HEK293 (cell line): Measurements from ENCODE around the gene HDHD2.
A peak's percentile ranks its signal among the peaks of the same experiment; 100 is the strongest.
"Not testable (repeated sequence)": the region's sequence is repeated elsewhere in the genome, so short reads cannot be mapped to it uniquely, and the experiment has no call there.

Source experiments
- CTCF ChIA-PET: fragments of 350-600 bp; formaldehyde crosslinking; extraction: SDS; loops from one replicate; lab custom pipeline; 2021; ENCODE audit warnings: antibody characterized with exemption; lab: Yijun Ruan, JAX
- POLR2A ChIA-PET: fragments of 300-600 bp; formaldehyde crosslinking; extraction: SDS; loops from one replicate; lab custom pipeline; 2020; ENCODE audit warnings: antibody characterized with exemption, inconsistent platforms; lab: Yijun Ruan, JAX
- H3K27ac ChIP-seq: fragments of 200-500 bp; sonication (Bioruptor generic); 2 replicates; pipeline ENCODE4 v1.5.1; 2014; ENCODE audit warnings: low read depth, low read length, control low read depth, inconsistent platforms; ENCODE audit errors: extremely low read depth
- H3K36me3 ChIP-seq, 2 experiments: fragments of 200-500 bp in 1 of 2; sonication (Bioruptor generic) in 1 of 2; 1 replicate in 1 of 2; 2 replicates in 1 of 2; pipeline ENCODE4 v1.5.1; 2014 to 2017; ENCODE audit warnings: inconsistent platforms in 2 of 2, low read length in 2 of 2; ENCODE audit not compliant: control insufficient read depth in 2 of 2, insufficient read depth in 1 of 2
- H3K4me1 ChIP-seq: fragments of 200-500 bp; sonication (Bioruptor generic); 2 replicates; pipeline ENCODE4 v1.5.1; 2014; ENCODE audit warnings: mild to moderate bottlenecking, low read length, inconsistent platforms; ENCODE audit not compliant: control insufficient read depth, insufficient read depth
- H3K4me3 ChIP-seq: 2 replicates; pipeline ENCODE4 v1.5.1; 2011; ENCODE audit warnings: low read depth, mild to moderate bottlenecking, control low read depth, low read length, moderate library complexity
- H3K9me3 ChIP-seq: fragments of 200-500 bp; sonication (Bioruptor generic); 2 replicates; pipeline ENCODE4 v1.5.1; 2014; ENCODE audit warnings: low read depth, low read length, inconsistent platforms; ENCODE audit not compliant: control insufficient read depth, insufficient read depth
- FEZF1 ChIP-seq: fragments of 450-650 bp; formaldehyde crosslinking; IDR thresholded peaks from 2 replicates; pipeline ENCODE4 v1.5.1; 2016; ENCODE audit warnings: missing biosample characterization, missing genetic modification characterization
- HIC1 ChIP-seq: fragments of 450-650 bp; formaldehyde crosslinking; IDR thresholded peaks from 2 replicates; pipeline ENCODE4 v1.5.1; 2016; ENCODE audit warnings: missing biosample characterization, missing genetic modification characterization
- KLF10 ChIP-seq: fragments of 450-650 bp; IDR thresholded peaks from 2 replicates; pipeline ENCODE4 v1.5.1; 2018; ENCODE audit warnings: missing biosample characterization, mild to moderate bottlenecking, missing genetic modification characterization
- MZF1 ChIP-seq: fragments of 450-650 bp; formaldehyde crosslinking; IDR thresholded peaks from 2 replicates; pipeline ENCODE4 v1.5.1; 2017; ENCODE audit warnings: missing biosample characterization, missing genetic modification characterization, borderline replicate concordance
- PATZ1 ChIP-seq: fragments of 450-650 bp; formaldehyde crosslinking; IDR thresholded peaks from 2 replicates; pipeline ENCODE4 v1.5.1; 2016; ENCODE audit warnings: missing biosample characterization, missing genetic modification characterization
- PRDM1 ChIP-seq: fragments of 450-650 bp; formaldehyde crosslinking; IDR thresholded peaks from 2 replicates; pipeline ENCODE4; 2016; ENCODE audit warnings: missing biosample characterization, missing genetic modification characterization
- PRDM4 ChIP-seq: fragments of 450-650 bp; formaldehyde crosslinking; IDR thresholded peaks from 2 replicates; pipeline ENCODE4 v1.5.1; 2017; ENCODE audit warnings: missing biosample characterization, missing genetic modification characterization
- REPIN1 ChIP-seq: fragments of 450-650 bp; formaldehyde crosslinking; IDR thresholded peaks from 2 replicates; pipeline ENCODE4 v1.5.1; 2017; ENCODE audit warnings: missing biosample characterization, missing genetic modification characterization, low read depth
- SP3 ChIP-seq: fragments of 450-650 bp; formaldehyde crosslinking; IDR thresholded peaks from 2 replicates; pipeline ENCODE4 v1.5.1; 2016; ENCODE audit warnings: missing biosample characterization, missing genetic modification characterization
- SP7 ChIP-seq: fragments of 450-650 bp; formaldehyde crosslinking; IDR thresholded peaks from 2 replicates; pipeline ENCODE4 v1.5.1; 2016; ENCODE audit warnings: missing biosample characterization, missing genetic modification characterization
- WT1 ChIP-seq: fragments of 450-650 bp; formaldehyde crosslinking; IDR thresholded peaks from 2 replicates; pipeline ENCODE4 v1.5.1; 2016; ENCODE audit warnings: missing biosample characterization, missing genetic modification characterization
- ZBTB49 ChIP-seq: fragments of 450-650 bp; formaldehyde crosslinking; IDR thresholded peaks from 2 replicates; pipeline ENCODE4 v1.5.1; 2016; ENCODE audit warnings: missing biosample characterization, missing genetic modification characterization, low read depth
- ZNF133 ChIP-seq: fragments of 450-650 bp; formaldehyde crosslinking; IDR thresholded peaks from 2 replicates; pipeline ENCODE4 v1.5.1; 2016; ENCODE audit warnings: missing biosample characterization, missing genetic modification characterization
- ZNF138 ChIP-seq: fragments of 450-650 bp; formaldehyde crosslinking; IDR thresholded peaks from 2 replicates; pipeline ENCODE4 v1.5.1; 2016; ENCODE audit warnings: missing biosample characterization, missing genetic modification characterization, borderline replicate concordance
- ZNF23 ChIP-seq: fragments of 450-650 bp; formaldehyde crosslinking; IDR thresholded peaks from 2 replicates; pipeline ENCODE4 v1.5.1; 2016; ENCODE audit warnings: missing biosample characterization, missing genetic modification characterization, borderline replicate concordance
- ZNF292 ChIP-seq: fragments of 450-650 bp; formaldehyde crosslinking; IDR thresholded peaks from 2 replicates; pipeline ENCODE4 v1.5.1; 2016; ENCODE audit warnings: low read depth, missing biosample characterization, missing genetic modification characterization, borderline replicate concordance
- ZNF324 ChIP-seq: fragments of 450-650 bp; formaldehyde crosslinking; IDR thresholded peaks from 2 replicates; pipeline ENCODE4 v1.5.1; 2016; ENCODE audit warnings: missing biosample characterization, missing genetic modification characterization
- ZNF37A ChIP-seq: fragments of 450-650 bp; IDR thresholded peaks from 2 replicates; pipeline ENCODE4 v1.5.1; 2018; ENCODE audit warnings: missing biosample characterization, missing genetic modification characterization
- ZNF48 ChIP-seq: fragments of 450-650 bp; formaldehyde crosslinking; IDR thresholded peaks from 2 replicates; pipeline ENCODE4 v1.5.1; 2016; ENCODE audit warnings: missing biosample characterization, missing genetic modification characterization
- ZNF514 ChIP-seq: fragments of 450-650 bp; formaldehyde crosslinking; IDR thresholded peaks from 2 replicates; pipeline ENCODE4 v1.5.1; 2016; ENCODE audit warnings: missing biosample characterization, missing genetic modification characterization
- ZNF544 ChIP-seq: fragments of 450-650 bp; formaldehyde crosslinking; IDR thresholded peaks from 2 replicates; pipeline ENCODE4 v1.5.0; 2017; ENCODE audit warnings: missing biosample characterization, missing genetic modification characterization
- ZNF555 ChIP-seq: fragments of 450-650 bp; formaldehyde crosslinking; conservative IDR thresholded peaks from 2 replicates; pipeline ENCODE4 v1.5.1; 2017; ENCODE audit warnings: missing biosample characterization, mild to moderate bottlenecking, missing genetic modification characterization, inconsistent platforms
- ZNF658 ChIP-seq: fragments of 450-650 bp; formaldehyde crosslinking; IDR thresholded peaks from 2 replicates; pipeline ENCODE4; 2016; ENCODE audit warnings: missing biosample characterization, missing genetic modification characterization
- ZNF704 ChIP-seq: fragments of 450-650 bp; formaldehyde crosslinking; IDR thresholded peaks from 2 replicates; pipeline ENCODE4 v1.5.1; 2016; ENCODE audit warnings: missing biosample characterization, missing genetic modification characterization
- ZNF776 ChIP-seq: fragments of 450-650 bp; formaldehyde crosslinking; IDR thresholded peaks from 2 replicates; pipeline ENCODE4 v1.5.0; 2017; ENCODE audit warnings: missing biosample characterization, missing genetic modification characterization, borderline replicate concordance
- ZNF785 ChIP-seq: fragments of 450-650 bp; formaldehyde crosslinking; IDR thresholded peaks from 2 replicates; pipeline ENCODE4 v1.5.1; 2016; ENCODE audit warnings: missing biosample characterization, missing genetic modification characterization
- ZXDB ChIP-seq: fragments of 450-650 bp; formaldehyde crosslinking; IDR thresholded peaks from 2 replicates; pipeline ENCODE4 v1.5.1; 2016; ENCODE audit warnings: missing biosample characterization, missing genetic modification characterization

HDHD2 gene

GRCh38 chr18:47160256-47160655 is 10.0 kb upstream of the HDHD2 start:
- TF ChIP-seq ZNF658 (tag by site-specific recombination): no peak
- TF ChIP-seq PRDM1: no peak
- TF ChIP-seq ZNF776 (tag by site-specific recombination): no peak
- no peak for TF ChIP-seq ZNF785
- no peak for TF ChIP-seq ZNF555 (tag by site-specific recombination)
- no peak for TF ChIP-seq ZNF138 (tag by site-specific recombination)
- no peak for TF ChIP-seq REPIN1
- no peak for TF ChIP-seq ZBTB49 (tag by site-specific recombination)
- TF ChIP-seq ZNF544: no peak
- no peak for TF ChIP-seq ZNF292 (tag by site-specific recombination)
- TF ChIP-seq FEZF1 (tag by site-specific recombination): no peak
- no peak for TF ChIP-seq ZNF133
- TF ChIP-seq ZNF324 (tag by site-specific recombination): no peak
- no peak for TF ChIP-seq ZNF48 (tag by site-specific recombination)
- no peak for TF ChIP-seq ZNF514 (tag by site-specific recombination)
- TF ChIP-seq ZNF37A: no peak
- no peak for TF ChIP-seq PRDM4 (tag by site-specific recombination)
- no peak for TF ChIP-seq ZNF704 (tag by site-specific recombination)
- TF ChIP-seq ZNF23 (tag by site-specific recombination): no peak
- ChIA-PET POLR2A (no interaction called here), CTCF (interaction anchor here (0.5 to 1.3 kb wide), 3 partner anchors 44 to 613 kb away, joined by 3 to 7 read pairs (median 4); no protein-coding TSS in a partner anchor)
- H3K27ac ChIP-seq: no peak overlapping the region
- no peak overlapping the region for H3K4me3 ChIP-seq
- H3K4me1 ChIP-seq: peaks cover 5% of the 10 kb centered on the region
- no peaks in the 10 kb centered on the region for H3K9me3 ChIP-seq
- H3K36me3 ChIP-seq: peaks cover under 1 to 4% of the 10 kb centered on the region in 2 experiments; a peak in 2 of 3 replicates

- ChIA-PET CTCF (interaction anchor here (0.7 kb wide), 1 partner anchor 57 kb away, joined by 3 read pairs; no protein-coding TSS in a partner anchor), POLR2A (interaction anchor here (0.6 to 1.9 kb wide), 2 partner anchors 8 to 960 kb away, joined by 3 to 13 read pairs; partner anchors contain the start of gene HDHD2)
- H3K27ac ChIP-seq, H3K9me3 ChIP-seq, H3K4me1 ChIP-seq, H3K4me3 ChIP-seq: not testable (repeated sequence)
- peaks cover 9 to 19% of the 10 kb centered on the region in 2 experiments for H3K36me3 ChIP-seq
- TF ChIP-seq KLF10 (tag by site-specific recombination): peak; percentile 82
- TF ChIP-seq SP3 (tag by site-specific recombination): 0 out of 2 replicates have a peak, but pooled peaks have one; percentile 12
- TF ChIP-seq SP7 (tag by site-specific recombination): 0 out of 2 replicates have a peak, but pooled peaks have one; percentile 37
- 0 out of 2 replicates have a peak, but pooled peaks have one; percentile 24 for TF ChIP-seq HIC1 (tag by site-specific recombination)
- TF ChIP-seq MZF1: peak; percentile 16; the same call in 1 of the 2 replicates
- 0 out of 2 replicates have a peak, but pooled peaks have one; percentile 9 for TF ChIP-seq ZXDB (tag by site-specific recombination)
- TF ChIP-seq PATZ1 (tag by site-specific recombination): 0 out of 2 replicates have a peak, but pooled peaks have one; percentile 22
- TF ChIP-seq WT1: peak; percentile 47; the same call in 1 of the 2 replicates
Measured at GRCh38 chr18:47158404-47158803, 8.1 kb upstream of the HDHD2 start.
